ENCODE measurements around the gene CCDC152. TPM values are rescaled to one million over a fixed set of nuclear protein-coding genes. Genes with fewer than 3 reads are reported as not detected.

CCDC152 gene
- total RNA-seq, 1 experiment from 2014 or later = 11.2 TPM

Other genes with a start within 250 kb of the CCDC152 start
- gene SELENOP, start 55.1 kb downstream of the CCDC152 start, total RNA-seq (2021) = 1.9 and 3.1 TPM in 2 replicates

Data from A673 (cell line).